Activated naive CD4-positive, alpha-beta T cell treated with anti-CD3 and anti-CD28 coated beads, Interleukin-2, amount 50 U/mL, for 72 hours (primary cell): Measurements from ENCODE around the gene SLC2A4. TPM values are rescaled to one million over a fixed set of nuclear protein-coding genes. Genes with fewer than 3 reads are reported as not detected.
A peak's percentile ranks its signal among the peaks of the same experiment; 100 is the strongest.

Experiments used
- ATAC-seq, 2 donors: fragments of 150-1000 bp; cut with Tn5 transposase; 2 replicates each; pipeline ENCODE4 v1.10.0; 2021; ENCODE audit warnings: mild to moderate bottlenecking in 2 of 2, moderate library complexity in 2 of 2
- DNase-seq, 2 donors: peaks; one replicate each; pipeline ENCODE4 v3.0.0; 2021 to 2022; ENCODE audit warnings: low spot score in 2 of 2
- H3K27ac Mint-ChIP-seq, 2 donors: one replicate each; pipeline ENCODE4 v1.8.0; 2022; ENCODE audit warnings: mild to moderate bottlenecking in 2 of 2, mixed read lengths in 2 of 2
- H3K36me3 Mint-ChIP-seq, 2 donors: one replicate each; pipeline ENCODE4 v1.8.0; 2022; ENCODE audit warnings: mixed read lengths in 2 of 2
- H3K9me3 Mint-ChIP-seq, 2 donors: one replicate each; pipeline ENCODE4 v1.8.0; 2022; ENCODE audit warnings: mixed read lengths in 2 of 2
- total RNA-seq, 2 donors: library from RNA; stranded (reverse); gene quantifications; one replicate each; pipeline ENCODE4 v1.2.3, GENCODE V29; 2022

The SLC2A4 gene
- total RNA-seq, 2 donors from 2014 or later = 0.51 TPM; not detected in 1

DNA sequence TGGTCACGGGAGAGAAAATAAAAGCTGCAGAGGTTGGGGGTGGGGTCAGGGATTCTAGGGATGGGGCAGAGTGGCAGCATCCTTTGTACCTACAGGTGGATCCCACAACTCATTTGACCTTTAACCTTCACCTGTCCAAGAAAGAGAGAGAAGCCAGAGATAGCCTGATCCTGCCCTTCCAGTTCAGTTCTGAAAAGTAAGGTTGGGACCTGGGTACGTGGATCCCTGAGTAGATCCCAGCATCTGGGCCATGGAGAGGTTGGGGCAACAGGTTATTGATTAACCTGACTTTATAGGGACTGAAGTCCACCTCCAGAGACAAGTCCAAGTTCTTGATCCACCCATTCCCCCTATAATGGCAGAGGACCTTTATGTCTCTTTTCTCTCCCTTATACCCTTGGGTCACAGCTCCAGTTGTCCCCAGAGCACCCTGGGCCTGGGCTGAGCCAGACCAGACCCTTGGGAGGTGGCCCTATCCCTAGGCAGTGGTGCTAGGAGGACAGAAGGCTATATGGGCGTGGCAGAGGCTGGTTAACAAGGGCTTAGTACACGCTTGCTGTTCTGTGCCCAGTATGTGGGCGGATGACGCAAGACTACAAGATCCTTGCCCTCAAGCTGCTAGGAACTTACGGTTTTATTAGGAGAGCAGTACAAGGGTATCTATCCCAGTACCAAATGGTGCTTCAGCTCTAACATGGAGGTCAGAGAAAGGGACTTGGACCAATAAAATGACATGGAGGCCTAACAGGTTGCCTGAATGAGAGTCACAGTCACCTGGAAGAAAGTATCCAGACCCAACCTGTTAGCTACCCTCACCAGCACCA is 22.6 kb upstream of the SLC2A4 start:
- DNase-seq (no peak), ATAC-seq (peak in 1 of 2 donors; percentile 20)
- Mint-ChIP-seq H3K27ac (peak overlapping the region in 1 of 2 donors; percentile 29), H3K9me3 (no peaks in the 10 kb centered on the region), H3K36me3 (peaks cover 6 to 9% of the 10 kb centered on the region in 2 donors)

DNA sequence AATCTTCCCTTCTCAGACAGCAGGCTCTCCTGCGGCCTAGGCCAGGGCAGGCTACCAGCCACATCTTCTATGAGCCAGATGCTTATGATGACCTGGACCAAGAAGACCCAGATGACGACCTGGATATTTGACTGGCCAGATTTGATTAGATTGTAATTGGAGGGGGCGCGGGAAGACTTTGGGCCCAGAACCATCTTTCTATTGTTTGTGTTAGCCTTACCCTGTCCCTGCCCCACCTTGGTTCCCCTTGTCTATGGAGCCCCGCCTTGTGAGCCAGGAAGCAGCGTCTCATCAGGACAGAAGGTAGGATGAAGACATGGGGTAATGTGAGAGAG is 22.0 kb upstream of the SLC2A4 start:
- peaks cover 6 to 8% of the 10 kb centered on the region in 2 donors for H3K36me3 Mint-ChIP-seq
- ATAC-seq (no peak), DNase-seq (no peak)
- peak overlapping the region in 1 of 2 donors; percentile 29 for H3K27ac Mint-ChIP-seq
- H3K9me3 Mint-ChIP-seq = no peaks in the 10 kb centered on the region

DNA sequence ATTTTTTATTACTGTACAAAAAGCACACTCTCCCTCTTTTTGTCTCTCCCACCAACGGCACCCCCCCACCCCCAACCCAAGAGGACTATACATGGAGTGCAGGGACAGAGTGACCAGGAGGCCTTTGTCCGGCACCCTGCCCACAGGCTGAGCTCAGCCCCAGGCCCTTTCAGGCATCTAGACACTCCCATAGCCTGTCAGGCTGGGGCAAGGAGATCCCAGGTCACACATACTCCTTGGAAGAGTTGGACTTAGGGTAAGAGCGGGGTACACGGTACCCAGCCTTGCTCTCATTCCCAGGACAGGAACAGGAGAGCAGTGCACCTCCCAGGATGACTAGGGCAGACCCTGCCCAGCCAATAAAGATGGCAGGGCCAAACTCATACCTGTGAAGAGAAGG is 21.4 kb upstream of the SLC2A4 start:
- H3K27ac Mint-ChIP-seq = no peak overlapping the region
- DNase-seq = no peak
- H3K9me3 Mint-ChIP-seq = no peaks in the 10 kb centered on the region
- no peak for ATAC-seq
- H3K36me3 Mint-ChIP-seq = peaks cover 5 to 6% of the 10 kb centered on the region in 2 donors

DNA sequence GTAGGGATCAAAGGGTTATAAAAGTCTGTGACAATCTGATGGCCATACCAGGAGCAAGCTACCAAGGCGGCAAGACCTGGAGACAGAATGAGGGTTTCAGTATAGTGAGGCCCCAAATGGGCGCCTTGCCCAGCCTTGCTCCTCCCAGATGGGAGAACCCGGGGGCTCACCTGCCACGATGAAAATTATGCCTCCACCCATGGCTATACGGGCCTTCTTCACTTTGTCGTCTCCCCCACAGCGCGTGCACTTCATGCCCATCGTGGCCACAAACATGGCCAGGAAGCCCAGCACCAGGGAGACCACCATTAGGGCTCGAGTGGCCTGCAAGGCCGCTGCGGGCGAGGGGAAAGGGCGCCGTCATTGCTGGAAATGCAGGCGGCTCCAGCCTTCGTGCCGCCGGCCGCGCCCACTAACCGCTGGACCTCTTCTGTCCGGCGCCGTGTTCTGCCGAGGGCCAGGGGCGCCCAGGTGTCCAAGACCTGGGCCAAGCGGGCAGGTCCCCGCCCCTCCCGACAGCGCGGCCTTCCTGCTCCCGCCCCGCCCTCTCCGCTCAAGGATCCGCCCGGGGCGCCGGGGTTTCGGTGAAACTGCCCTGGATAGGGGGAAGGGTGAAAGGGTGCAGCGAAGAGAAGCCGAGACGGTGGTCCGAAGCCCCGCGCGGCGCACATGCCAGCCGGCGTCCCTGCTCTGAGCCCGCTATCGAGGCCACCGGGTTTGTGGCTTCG is 20.7 kb upstream of the SLC2A4 start:
- H3K27ac Mint-ChIP-seq = no peak overlapping the region
- DNase-seq (peak in 1 of 2 donors; percentile 32), ATAC-seq (peak; percentile 50 to 61)
- no peaks in the 10 kb centered on the region for H3K9me3 Mint-ChIP-seq
- H3K36me3 Mint-ChIP-seq = peaks cover 5 to 6% of the 10 kb centered on the region in 2 donors

DNA sequence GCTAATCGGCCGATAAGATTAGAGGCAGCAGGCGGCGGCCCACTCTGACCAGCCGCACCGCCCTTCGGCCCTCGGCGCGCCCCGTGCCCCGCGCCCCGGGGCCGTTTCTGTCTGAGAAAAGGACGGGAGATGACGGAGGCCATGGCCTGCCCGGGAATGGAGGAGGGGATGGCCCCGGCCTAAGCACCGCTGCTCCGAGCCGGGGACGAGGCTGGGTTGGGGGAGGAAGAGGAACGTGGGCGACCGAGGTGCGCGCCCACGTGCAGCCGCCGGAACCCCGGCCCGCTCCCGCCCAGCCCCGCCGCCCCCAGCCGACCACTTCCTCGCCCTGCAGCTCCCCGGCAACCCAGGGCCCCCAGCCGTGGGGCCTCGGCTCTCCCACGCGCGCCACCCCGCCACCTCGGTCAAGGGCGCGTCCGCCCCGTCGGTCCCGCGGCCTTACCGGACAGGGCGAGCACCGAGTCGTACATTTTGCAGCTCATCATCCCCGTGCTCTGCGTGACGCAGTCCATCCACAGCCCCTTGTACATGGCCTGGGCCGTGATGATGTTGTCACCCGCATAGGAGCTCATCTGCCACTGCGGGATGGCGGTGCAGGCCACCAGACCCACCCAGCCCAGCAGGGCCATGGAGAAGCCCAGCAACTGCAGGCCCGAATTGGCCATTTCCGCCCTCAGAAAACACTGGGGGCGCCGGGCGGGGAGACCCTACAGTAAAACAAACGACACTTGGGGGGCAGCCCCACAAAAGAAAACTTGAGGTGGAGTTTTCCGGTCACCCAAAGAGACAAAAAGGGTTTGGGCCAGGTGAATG is 19.9 kb upstream of the SLC2A4 start:
- H3K9me3 Mint-ChIP-seq = no peaks in the 10 kb centered on the region
- no peak overlapping the region for H3K27ac Mint-ChIP-seq
- peaks cover 0 to 6% of the 10 kb centered on the region in 2 donors for H3K36me3 Mint-ChIP-seq
- DNase-seq = peak in 1 of 2 donors; percentile 19
- peak; percentile 42 to 64 for ATAC-seq

DNA sequence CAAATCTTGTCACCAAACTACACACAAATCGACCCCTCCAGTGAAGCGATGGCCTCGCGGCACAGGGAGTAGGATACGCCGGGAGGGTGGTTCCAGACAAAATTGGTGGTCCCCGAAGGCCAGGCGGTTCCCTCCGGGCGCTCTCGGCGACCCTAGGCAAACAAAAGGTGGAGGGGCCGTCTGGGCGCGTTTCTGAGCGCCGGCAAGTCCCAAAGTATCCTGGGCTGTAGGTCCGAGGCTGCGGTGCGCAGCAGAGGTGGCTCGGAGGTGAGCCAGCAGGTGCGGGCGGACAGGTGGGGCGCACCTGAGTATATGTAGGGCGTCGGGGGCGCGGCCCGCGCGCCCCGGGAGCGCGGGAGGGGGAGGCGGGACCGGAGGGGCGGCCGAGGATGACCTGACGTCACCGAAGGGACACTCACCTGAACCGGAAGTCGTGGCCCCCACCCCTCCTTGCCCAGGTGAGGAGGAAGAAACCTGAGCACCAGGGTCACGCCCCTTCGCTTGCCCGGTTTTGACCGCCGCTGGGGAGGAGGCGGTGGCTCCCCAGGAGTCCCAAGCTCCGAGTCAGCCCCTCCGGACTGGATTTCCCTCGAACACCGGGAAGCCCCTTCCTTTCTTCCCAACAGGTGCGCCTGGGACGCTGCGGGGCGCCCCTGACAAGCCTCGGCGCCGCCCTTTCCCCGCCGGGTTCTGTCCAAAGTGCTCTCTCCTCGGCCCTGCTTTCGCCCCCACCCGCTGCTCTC is 19.2 kb upstream of the SLC2A4 start, which contains the start of gene CLDN7:
Gene CLDN7 (minus strand): TSS at position 287 of the 743 bp plus-strand sequence. CDS start 435 bp downstream, outside the sequence.
- ATAC-seq (no peak), DNase-seq (no peak)
- no peaks in the 10 kb centered on the region for H3K9me3 Mint-ChIP-seq
- peaks cover 0 to 6% of the 10 kb centered on the region in 2 donors for H3K36me3 Mint-ChIP-seq
- no peak within 1 kb of the TSS for H3K27ac Mint-ChIP-seq

DNA sequence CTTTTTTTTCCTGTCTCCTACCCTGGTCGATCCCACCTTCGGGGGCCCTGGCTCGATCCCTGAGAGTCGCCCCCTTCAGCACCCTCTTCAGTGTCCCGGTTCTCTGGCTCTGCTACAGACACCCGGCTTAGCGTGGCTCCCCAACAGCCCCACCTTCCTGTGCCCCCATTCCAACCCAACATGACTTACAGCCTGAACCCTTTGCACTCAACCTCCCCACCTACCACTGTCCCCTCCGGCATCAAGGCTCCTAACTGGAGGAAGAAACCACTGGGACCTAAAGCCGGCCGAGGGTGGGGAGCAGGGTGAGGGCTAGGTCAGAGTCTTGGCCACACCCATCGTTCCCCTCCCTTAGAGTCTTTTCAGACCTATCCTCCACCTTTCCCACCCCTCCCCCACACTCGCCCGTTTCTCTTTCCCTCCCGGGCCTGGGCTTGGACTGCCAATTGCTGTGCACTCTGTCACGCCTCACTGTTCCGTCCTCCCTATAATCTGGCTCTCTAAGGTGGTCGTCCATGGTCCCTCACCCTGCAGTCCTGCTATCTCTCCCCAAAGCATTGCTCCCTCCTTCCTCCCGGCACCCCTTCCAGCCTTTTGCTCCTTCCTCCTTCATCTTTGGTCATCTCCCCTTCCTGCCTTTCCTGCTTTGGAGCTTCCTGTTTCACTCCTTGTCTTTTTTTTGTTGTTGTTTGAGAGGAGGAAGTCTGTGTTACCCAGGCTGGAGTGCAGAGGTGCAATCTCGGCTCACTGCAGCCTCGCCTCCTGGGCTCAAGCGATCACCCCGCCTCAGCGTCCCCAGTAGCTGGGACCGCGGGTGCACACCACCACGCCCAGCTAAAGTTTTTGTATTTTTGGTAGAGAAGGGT is 18.4 kb upstream of the SLC2A4 start:
- ATAC-seq (peak in 1 of 2 donors; percentile 42), DNase-seq (no peak)
- Mint-ChIP-seq H3K9me3 (no peaks in the 10 kb centered on the region), H3K36me3 (peaks cover 0 to 6% of the 10 kb centered on the region in 2 donors), H3K27ac (no peak overlapping the region)

DNA sequence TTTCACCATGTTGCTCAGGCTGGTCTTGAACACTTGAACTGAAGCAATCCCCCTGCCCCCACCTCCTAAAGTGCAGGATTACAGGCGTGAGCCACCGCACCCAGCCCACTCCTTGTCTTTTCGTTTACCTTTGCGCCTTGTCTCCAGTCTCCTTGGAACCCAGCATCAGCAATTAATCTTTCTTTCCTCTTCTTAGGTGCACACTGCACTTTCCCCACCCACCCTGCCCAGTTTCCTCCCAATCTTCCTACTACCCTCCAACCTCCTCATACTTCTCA is 17.8 kb upstream of the SLC2A4 start:
- no peak for ATAC-seq
- Mint-ChIP-seq H3K9me3 (no peaks in the 10 kb centered on the region), H3K36me3 (peaks cover 0 to 3% of the 10 kb centered on the region in 2 donors), H3K27ac (no peak overlapping the region)
- DNase-seq = no peak

DNA sequence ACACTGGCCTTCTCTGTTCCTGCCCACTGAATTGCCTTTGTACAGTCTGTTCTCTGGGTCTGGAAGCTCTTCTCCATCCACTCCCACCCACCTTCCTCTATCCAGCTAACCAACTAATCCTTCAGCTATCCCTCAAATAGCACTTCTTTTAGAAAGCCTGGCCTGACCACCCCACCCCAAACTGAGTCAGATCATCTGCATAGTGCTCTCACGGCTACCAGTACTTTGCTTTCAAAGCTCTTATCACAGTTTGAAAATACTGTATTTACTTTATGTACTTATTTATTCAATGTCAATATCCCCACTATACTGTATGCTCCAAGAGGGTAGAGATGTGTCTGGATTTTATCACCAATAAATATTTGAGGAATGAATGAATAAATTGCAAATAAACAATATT is 14.7 kb upstream of the SLC2A4 start:
- no peaks in the 10 kb centered on the region for H3K9me3 Mint-ChIP-seq
- no peaks in the 10 kb centered on the region for H3K36me3 Mint-ChIP-seq
- ATAC-seq (no peak), DNase-seq (no peak)
- no peak overlapping the region for H3K27ac Mint-ChIP-seq

DNA sequence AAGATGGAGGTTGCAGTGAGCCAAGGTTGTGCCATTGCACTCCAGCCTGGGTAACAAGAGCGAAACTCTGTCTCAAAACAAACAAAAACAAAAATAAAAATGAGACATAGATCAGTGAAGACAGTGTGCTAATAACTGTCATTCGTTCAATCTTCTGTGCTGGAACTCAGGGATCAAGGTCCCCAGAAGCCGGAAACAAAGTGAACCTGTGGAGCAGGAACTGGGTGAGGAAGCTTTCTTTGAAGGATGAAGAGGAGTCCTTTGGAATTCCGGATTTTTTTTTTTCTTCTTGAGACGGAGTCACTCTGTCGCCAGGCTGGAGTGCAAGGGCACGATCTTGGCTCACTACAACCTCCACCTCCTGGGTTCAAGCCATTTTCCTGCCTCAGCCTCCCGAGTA is 2.1 kb upstream of the SLC2A4 start:
- Mint-ChIP-seq H3K9me3 (no peaks in the 10 kb centered on the region), H3K27ac (no peak overlapping the region), H3K36me3 (no peaks in the 10 kb centered on the region)
- ATAC-seq (no peak), DNase-seq (no peak)

DNA sequence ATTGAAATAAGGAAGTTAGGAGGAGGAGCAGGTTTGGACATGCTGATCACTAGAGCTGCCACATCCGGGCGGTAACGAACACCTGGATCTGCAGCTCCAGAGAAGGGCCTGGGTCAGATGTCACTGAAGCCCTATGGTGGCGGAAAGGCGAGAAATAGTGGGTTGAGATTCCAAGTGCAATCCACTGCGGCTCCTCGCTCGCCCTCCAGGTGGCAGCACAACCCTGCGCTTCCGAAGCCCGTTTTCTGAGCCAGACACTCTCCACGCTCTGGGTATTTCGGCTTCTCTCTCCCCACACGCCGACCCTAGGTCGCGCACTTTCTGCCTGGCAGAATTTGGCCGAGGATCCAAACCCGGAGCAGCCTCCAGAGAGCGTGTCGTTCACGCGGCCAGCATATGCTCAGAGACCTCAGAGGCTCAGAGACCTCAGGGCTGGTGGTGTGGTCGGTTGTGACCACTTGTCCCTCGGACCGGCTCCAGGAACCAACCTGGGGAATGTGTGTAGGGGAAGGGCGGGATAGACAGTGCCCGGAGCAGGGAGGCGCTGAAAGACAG is 922 bp upstream of the SLC2A4 start:
- Mint-ChIP-seq H3K36me3 (no peaks in the 10 kb centered on the region), H3K27ac (no peak overlapping the region), H3K9me3 (no peaks in the 10 kb centered on the region)
- peak; percentile 84 to 89 for DNase-seq
- peak; percentile 83 to 88 for ATAC-seq

DNA sequence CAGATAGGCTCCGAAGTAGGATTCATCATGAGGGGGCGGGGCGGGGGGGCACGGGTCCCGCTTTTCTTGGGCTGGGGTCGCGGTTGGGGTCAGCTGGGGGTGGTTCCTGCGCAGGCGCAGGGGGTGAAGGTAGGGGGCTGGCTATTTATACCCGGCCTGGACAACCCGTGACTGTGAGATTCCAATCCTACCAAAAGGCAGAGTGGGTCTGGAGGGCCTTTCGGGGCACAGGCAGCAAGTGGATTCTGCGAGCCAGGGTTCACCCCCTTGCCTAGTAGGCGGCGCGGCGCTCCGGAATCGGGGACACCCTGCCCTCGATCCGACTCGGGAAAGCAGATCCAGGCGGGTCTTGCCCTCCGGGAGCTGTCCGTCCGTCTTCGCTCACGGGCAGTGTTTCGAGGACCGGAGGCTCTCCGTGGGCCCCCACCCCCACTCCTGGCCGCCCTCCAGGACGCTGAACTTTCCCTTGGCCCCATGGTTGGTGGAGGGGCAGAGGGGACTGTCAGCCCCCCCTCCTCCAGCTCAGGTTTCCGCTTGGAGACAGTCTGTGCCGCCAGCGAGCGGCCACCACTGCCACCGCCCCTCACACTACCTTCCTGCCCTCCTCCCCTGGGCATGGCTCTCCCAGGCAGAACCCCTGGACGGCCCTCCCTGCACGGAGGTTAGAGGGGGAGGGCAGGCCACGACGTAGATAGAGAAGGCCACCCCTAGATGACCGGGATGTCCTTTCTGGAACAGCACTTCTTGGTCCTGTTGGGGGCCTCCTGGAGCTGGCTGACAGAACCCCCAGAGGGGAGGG is 634 bp downstream of the SLC2A4 start:
- H3K27ac Mint-ChIP-seq = no peak overlapping the region
- no peaks in the 10 kb centered on the region for H3K36me3 Mint-ChIP-seq
- ATAC-seq (no peak), DNase-seq (no peak)
- H3K9me3 Mint-ChIP-seq = no peaks in the 10 kb centered on the region

DNA sequence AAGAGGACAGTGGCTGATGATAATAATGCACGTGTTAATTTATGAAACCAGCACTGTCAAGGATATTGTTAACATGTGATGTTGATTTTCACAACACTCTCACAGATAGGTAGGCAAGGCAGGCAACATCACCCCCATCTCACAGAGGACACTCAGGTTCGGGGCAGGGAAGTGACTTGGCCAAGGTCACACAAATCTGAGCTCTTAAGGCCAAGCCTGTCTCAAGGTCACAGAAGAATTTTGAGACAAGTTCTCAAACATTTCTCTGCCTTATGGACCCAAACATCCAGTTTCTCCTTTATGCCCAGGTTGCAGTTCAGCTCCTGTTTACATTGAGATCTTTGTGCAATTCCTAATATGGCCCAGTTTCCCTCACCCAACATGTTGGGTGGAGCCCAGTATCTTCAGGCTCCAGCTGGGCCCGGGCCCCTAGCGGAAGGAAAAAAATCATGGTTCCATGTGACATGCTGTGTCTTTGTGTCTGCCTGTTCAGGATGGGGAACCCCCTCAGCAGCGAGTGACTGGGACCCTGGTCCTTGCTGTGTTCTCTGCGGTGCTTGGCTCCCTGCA is 1.3 kb downstream of the SLC2A4 start:
- Mint-ChIP-seq H3K9me3 (no peaks in the 10 kb centered on the region), H3K27ac (no peak overlapping the region), H3K36me3 (no peaks in the 10 kb centered on the region)
- no peak for ATAC-seq
- no peak for DNase-seq

DNA sequence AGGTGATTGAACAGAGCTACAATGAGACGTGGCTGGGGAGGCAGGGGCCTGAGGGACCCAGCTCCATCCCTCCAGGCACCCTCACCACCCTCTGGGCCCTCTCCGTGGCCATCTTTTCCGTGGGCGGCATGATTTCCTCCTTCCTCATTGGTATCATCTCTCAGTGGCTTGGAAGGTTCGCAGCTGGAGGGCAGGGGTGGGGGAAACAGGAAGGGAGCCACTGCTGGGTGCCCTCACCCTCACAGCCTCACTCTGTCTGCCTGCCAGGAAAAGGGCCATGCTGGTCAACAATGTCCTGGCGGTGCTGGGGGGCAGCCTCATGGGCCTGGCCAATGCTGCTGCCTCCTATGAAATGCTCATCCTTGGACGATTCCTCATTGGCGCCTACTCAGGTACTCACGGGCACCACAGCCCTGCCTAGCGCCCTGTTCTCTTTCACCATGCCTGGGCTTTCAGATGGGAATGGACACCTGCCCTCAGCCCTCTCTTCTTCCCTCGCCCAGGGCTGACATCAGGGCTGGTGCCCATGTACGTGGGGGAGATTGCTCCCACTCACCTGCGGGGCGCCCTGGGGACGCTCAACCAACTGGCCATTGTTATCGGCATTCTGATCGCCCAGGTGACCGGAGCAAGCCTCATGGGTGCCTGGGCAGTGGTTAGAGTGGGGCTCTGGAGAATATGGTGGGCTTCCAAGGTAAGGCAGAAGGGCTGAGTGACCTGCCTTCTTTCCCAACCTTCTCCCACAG is 2.1 kb downstream of the SLC2A4 start:
- H3K36me3 Mint-ChIP-seq = no peaks in the 10 kb centered on the region
- DNase-seq = no peak
- H3K27ac Mint-ChIP-seq = no peak overlapping the region
- no peaks in the 10 kb centered on the region for H3K9me3 Mint-ChIP-seq
- ATAC-seq = no peak
